HG03571 (cell line): ENCODE results near the gene PKD1L1.
"Not testable (repeated sequence)": the region's sequence is repeated elsewhere in the genome, so short reads cannot be mapped to it uniquely, and the experiment has no call there.

Source experiments
- ATAC-seq: cut with Tn5 transposase; IDR thresholded peaks from one replicate; pipeline ENCODE4 v1.9.1; 2021; ENCODE audit not compliant: unreplicated experiment

Gene PKD1L1, protein sequence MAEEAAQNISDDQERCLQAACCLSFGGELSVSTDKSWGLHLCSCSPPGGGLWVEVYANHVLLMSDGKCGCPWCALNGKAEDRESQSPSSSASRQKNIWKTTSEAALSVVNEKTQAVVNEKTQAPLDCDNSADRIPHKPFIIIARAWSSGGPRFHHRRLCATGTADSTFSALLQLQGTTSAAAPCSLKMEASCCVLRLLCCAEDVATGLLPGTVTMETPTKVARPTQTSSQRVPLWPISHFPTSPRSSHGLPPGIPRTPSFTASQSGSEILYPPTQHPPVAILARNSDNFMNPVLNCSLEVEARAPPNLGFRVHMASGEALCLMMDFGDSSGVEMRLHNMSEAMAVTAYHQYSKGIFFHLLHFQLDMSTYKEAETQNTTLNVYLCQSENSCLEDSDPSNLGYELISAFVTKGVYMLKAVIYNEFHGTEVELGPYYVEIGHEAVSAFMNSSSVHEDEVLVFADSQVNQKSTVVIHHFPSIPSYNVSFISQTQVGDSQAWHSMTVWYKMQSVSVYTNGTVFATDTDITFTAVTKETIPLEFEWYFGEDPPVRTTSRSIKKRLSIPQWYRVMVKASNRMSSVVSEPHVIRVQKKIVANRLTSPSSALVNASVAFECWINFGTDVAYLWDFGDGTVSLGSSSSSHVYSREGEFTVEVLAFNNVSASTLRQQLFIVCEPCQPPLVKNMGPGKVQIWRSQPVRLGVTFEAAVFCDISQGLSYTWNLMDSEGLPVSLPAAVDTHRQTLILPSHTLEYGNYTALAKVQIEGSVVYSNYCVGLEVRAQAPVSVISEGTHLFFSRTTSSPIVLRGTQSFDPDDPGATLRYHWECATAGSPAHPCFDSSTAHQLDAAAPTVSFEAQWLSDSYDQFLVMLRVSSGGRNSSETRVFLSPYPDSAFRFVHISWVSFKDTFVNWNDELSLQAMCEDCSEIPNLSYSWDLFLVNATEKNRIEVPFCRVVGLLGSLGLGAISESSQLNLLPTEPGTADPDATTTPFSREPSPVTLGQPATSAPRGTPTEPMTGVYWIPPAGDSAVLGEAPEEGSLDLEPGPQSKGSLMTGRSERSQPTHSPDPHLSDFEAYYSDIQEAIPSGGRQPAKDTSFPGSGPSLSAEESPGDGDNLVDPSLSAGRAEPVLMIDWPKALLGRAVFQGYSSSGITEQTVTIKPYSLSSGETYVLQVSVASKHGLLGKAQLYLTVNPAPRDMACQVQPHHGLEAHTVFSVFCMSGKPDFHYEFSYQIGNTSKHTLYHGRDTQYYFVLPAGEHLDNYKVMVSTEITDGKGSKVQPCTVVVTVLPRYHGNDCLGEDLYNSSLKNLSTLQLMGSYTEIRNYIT (N-terminal part only)

DNA sequence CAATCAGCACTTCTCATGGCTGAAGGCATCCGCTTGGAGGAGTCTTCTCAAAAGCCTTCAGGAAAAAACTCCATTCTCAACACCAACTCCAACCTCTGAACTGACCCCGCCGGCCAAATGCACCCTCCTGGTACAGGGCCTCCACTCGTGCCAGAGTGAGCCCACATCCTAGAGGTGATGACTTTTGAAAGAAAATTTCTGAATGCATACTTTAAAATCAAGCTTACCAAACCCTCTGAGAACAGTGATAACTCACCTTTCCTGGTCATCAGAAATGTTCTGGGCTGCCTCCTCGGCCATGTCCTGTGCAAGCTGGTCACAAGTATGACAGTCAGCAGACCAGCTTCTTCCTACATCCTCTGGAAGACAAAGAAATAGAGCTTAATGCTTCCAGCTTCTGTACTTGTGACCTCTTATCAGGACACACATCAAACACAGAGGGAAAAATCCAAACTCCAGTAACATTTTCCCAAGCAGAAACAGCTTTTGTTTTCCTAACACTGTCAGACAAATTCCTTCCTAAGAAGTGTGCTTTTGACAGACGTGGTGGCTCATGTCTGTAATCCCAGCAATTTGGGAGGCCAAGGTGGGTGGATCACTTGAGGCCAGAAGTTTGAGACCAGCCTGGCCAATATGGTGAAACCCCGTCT lies at the start of gene PKD1L1:
TSS of gene PKD1L1 (minus strand) at position 326 of the 650 bp plus-strand sequence. CDS start at position 300, 26 bp downstream.
- no peak for ATAC-seq

DNA sequence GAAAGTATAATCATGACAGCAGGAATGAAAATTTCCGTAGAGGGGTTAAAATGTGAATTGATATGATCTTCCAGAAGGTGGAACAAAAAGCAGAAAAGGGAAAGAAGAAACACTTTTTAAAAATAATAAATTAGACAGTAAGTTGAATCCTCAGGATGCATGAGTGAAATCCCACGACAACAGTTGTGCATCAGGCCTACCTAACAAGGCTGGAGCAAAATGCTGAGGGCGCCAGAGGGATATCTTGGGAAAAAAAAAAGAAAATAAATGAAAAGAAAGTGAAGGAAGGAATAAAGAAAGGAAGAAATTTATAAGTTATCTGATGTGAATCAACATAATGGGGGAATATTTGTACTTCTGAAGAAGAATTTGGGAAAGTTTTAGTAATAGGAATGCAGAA lies 44.2 kb upstream of the PKD1L1 start:
- no peak for ATAC-seq

DNA sequence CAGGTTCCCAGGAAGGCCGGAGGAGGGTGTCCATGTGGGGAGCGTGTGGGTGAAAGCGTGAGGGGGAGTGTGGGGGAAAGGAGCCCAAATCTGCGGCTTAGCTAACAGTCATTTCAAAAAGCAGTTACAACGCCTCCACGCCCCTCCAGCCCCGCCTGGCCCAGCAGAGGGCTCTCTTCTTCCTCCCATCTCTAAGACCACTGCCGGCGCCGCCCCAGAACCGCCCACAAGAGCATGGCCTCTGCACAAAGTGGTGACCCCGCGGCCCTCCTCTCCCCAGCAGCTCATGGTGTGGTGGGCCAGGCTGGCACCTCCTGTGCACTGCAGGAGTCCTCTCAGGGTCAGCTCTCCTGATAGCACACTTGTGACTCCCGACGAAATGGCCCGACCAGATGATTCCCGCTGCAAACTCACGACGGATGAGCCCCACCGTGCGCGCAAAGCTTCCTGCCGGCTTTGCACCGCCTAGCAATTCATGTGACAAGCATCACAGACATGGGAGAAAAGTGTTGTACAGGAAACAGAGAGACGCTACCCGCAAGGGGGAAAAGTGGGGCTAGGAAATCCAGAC lies 43.6 kb upstream of the PKD1L1 start:
- ATAC-seq: peak; percentile 99

DNA sequence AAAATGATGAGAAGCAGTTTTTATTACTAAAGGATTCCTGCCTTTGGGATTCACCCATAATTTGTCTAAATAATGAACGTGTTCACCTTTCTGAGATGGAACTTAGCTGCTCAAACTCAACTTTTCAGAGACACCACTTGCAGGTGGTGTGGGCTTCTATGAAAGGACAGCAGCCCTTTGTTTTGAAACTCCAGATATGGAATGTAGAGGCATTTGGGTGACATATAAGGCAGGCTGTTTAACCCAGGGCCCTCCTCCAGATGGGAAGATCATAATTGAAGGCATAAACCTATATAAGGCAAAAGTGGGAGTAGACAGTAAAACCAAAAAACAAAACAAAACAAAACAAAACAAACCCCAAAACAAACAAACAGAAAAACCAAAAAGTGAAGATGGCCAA lies 43.0 kb upstream of the PKD1L1 start:
- no peak for ATAC-seq

DNA sequence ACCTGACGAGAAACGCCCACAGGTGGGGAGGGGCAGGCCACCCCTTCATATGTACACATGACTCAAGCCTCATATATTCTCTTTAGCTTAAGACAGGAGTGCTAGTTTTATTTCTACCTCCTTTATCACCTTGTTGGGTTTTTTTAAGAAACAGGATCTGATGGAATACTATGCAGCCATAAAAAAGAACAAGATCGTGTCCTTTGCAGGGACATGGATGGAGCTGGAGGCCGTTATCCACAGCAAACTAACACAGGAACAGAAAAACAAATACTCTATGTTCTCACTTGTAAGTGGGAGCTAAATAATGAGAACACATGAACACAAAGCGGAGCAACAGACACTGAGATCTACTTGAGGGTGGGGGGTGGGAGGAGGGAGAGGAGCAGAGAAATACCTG lies 42.3 kb upstream of the PKD1L1 start:
- ATAC-seq: no peak

DNA sequence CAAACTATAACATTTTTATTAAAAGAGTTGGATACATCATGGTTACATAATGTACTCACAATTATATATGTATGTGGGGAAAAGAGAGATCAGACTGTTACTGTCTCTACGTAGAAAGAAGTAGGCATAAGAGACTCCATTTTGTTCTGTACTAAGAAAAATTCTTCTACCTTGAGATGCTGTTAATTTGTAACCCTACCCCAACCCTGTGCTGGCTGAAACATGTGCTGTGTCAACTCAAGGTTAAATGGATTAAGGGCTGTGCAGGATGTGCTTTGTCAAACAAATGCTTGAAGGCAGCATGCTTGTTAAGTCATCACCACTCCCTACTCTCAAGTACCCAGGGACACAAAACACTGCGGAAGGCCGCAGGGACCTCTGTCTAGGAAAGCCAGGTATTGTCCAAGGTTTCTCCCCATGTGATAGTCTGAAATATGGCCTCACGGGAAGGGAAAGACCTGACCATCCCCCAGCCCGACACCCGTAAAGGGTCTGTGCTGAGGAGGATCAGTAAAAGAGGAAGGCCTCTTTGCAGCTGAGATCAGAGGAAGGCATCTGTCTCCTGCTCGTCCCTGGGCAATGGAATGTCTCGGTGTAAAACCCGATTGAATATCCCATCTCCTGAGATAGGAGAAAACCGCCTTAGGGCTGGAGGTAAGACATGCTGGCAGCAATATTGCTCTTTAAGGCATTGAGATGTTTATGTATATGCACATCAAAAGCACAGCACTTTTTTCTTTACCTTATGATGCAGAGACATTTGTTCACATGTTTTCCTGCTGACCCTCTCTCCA lies 41.5 kb upstream of the PKD1L1 start:
- ATAC-seq: not testable (repeated sequence)

DNA sequence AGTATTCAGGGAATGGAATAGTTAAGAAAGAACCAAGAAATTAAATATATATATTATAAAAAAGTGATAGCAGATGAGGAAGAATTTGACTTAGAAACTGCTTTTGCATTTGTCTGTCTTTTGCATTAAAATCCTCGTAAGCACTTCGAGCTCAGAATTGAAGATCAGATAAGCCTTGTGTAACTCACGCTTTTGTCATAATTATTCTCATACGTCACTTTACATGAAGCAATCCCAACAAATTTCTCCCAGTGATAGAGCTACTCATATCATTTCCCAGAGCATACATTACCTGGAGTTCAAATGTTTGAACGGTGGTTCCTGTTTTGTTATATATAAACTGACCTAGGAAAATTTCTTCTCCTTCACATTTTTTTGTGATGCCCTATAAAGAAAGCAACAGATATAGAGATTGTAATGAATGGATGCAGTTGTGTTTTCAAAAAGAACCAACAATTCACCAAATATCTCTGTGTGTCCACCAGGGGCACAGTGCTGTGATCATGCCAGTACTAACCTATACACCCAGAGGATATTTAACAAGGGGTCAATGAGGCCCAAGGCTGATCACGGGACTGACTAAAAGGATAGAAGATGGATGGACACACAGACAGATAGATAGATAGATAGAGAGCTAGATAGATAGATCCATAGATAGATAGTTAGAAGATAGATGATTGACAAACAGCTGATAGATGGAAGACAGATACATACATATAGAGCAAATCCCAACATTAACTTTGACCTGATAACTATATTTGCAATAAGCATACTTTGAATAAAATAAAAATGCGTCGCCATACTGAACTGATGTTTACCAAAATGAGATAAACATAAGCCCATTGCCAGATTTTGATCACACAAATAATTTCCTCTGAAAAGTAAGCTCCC lies 40.5 kb upstream of the PKD1L1 start:
- no peak for ATAC-seq

DNA sequence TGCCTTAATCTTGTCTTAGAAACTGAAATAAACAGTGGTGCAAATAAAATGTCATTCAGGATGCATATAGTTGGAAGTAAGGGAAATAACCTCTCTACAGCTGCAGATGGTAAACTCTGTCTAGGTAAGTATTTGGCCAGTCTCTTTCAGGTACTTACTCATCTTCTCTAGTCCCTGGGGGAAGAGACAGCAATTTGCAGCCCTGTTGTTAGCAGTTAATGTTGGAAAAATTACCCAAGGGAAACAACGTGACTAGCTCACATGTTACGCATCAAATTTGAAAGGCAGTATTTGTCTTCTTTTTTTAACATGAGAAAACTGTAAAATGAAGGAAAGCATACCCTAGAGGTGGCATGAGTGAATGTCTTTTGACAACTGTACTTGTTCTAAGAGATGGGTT lies 34.3 kb upstream of the PKD1L1 start:
- ATAC-seq: no peak

DNA sequence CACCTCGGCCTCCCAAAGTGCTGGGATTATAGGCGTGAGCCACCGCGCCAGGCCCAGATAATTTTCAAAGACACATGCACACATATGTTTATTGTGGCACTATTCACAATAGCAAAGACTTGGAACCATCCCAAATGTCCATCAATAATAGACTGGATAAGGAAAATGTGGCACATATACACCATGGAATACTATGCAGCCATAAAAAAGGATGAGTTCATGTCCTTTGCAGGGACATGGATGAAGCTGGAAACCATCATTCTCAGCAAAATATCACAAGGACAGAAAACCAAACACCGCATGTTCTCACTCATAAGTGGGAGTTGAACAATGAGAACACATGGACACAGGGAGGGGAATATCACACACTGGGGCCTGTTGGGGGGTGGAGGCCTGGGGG lies 32.4 kb upstream of the PKD1L1 start:
- ATAC-seq: not testable (repeated sequence)

DNA sequence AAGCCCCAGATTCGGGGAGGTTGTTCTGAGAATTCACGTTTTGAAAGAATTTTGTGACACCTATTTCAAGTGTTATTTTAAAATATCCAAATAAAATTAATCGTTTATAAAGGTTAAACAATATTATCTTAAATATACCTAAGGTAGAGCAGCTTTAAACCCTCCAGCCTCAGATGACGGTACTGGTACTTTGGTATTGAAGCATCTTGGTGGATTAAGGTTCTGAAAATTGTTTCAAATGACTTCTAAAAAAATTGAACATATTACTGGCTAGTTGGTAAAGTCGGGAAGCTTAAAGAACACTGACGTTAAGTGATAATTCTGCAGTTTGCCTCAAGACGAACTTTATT lies 31.5 kb upstream of the PKD1L1 start:
- no peak for ATAC-seq

DNA sequence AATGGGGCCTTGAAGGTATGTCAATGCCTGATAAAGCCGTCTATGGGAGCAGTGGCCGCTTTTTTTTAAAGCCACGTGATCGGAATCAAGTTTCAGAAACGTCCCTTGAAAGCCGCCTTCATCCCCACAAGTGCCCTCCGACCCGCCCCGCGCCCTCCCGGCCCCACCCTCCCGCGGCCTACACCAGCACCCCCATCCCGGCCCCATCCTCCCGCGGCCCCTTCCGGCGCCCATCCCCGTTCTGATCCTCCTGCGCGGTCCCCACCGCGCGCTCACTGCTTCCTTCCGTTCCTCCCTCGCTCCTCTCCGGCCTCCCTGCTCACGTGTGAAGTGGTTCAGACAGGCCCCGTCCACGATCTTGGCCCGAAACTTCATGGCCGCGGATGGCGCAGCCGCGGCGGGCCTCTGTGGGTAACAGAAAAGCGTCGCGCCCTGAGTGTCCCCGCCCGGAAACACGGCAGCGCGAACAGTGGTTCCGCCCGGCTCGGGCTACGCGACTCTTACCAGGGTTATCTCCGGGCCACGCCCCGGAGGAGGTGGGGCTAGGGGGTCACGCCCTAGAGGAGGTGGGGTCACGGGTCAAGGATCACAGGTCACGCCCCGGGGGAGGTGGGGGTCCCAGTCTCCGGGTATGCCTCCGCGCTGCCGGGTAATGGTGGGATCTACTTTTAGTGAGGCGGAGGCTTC lies 31.0 kb upstream of the PKD1L1 start, which contains the start of gene HUS1:
TSS of gene HUS1 (minus strand) at position 471 of the 687 bp plus-strand sequence. CDS start at position 375, 96 bp downstream.
- peak; percentile 99 for ATAC-seq

DNA sequence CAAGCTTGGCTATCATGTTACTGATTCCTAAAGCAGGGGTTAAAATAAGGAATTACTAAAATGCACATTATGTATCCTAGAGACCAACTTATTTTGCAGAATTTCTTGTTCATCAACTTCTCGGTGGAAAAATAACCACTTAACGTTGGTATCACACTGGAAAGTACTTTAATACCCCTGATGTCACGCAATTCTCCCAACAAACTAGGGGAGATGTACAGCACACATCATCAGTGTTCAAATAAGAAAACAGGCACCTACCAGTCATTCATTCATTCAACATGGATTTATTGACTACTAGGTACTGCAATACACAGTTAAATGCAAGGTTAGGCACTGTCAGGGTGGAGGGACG lies 30.5 kb upstream of the PKD1L1 start:
- ATAC-seq: no peak

DNA sequence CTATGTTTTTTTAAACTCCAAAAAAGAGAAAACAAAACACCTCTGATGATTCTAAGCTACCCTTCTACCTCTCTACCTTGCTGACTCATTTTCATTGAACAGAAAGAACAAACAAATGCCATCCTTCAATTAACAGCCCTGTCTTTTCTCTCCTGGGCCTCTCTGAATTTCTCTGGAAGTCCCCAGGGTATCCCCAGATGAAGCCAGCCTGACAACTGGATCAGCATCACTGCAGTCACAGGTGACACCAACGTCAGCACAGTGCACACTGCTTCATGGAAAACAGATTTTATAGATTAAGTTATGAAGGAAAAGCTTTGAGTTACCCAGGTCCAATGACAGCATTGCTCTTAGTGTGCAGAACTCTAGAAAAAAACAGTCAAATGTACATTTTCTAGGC lies 25.5 kb upstream of the PKD1L1 start:
- no peak for ATAC-seq

DNA sequence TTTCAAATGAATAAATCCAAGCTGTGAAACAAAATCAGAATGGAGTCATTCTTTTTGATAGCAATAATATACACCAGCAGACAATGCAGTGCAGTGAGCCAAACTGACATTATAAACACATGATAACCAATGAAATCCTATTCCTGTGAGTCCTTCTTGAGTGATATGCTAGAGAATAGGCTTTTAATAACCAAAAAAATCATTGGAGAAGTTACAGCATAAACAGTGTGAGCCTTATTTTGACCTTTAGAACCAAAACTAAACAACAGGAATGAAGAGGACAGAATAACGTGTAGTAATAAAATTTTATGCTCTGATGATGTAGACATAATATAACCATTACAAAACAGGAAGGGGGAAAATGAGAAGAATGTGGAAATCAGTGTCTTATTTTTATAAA lies 22.5 kb upstream of the PKD1L1 start:
- ATAC-seq: no peak

DNA sequence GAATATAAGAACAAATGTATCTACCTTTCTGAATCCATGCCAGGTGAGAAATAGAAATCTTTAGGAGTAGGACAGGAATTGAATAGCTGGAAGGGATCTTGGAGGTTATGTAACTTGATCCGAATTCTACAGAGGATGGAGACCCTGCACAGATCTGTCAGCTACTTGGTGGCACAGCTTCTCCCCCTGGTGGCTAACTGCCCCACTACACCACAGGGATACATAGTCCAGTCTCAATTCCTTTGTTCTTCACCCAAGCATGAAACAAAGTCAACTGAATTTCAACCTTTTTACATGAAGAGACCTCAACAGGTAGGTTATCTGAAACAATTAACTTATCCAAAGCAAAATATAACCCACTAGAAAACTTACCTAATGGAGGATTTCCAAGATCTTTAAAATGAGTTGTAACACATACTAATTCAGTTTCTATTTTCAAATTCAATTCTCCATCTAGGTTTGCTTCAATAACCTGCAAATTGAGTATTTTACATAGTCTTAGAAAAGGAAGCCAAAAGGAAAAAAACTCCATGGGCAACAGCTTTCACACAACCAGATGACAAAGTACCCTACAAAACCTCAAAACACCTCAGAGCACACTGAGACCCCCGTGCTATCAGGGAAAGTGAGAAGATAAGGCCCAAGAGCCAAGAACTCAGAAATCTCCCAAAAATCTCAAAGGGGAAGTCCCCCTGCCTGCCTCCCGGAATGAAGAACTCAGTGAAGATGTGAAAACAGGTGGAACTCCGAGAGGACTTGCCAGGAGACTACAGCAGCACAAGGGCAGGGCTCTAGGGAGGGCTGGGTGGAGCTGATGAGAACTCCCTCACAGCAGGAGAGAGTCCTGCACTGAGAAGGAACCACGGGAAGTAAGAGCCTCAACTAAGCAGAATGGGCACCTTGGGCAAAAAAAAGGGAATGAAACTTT lies 20.8 kb upstream of the PKD1L1 start:
- ATAC-seq: peak; percentile 79

DNA sequence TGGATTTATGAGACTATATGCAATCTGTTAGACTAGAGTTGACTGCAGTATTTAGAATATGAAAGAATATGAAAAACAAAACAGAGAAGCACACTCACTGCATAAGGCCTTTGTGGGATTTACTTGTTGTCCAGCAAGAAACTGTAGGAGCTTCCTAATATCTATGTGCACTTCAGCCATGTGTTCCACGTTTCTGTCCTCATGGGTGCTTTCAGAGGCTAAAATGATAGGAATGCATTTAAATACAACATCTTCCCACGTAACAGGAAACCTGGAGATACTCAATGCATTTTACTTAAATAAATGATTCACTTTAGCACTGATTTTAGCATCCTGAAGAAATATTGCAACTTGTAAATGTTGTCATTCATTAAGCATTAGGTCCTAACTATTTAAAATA lies 19.4 kb upstream of the PKD1L1 start:
- no peak for ATAC-seq

DNA sequence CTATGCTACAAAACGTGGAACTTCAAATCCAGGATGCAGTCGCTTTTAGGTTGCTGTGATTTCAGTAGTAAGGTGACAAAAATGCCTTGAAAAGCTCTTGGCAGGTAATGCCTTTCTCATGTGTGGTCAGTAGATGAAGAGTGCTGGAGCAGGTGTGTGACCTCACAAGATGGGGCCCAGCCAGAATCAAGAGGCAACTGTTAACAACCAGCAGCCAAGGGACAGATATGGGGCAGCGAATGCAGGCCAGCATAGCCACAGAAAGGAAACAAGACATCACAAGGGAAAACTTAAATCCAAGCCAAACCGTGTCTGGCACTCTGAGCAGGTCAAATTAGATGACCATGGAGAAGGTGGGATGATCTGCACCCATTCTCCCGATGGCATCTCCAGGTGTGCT lies 18.9 kb upstream of the PKD1L1 start:
- ATAC-seq: no peak
